Neural cell (in vitro differentiated cells): Measurements from ENCODE around the gene SULT1C2.

Experiments
- EZH2 ChIP-seq: fragments of 200-600, 300-800 bp; shearing (Covaris generic), sonication (generic); IDR thresholded peaks from 2 replicates; pipeline ENCODE4 v1.6.1; 2014; ENCODE audit warnings: antibody characterized with exemption, low read length, borderline replicate concordance, mild to moderate bottlenecking; ENCODE audit not compliant: insufficient read depth, poor library complexity, severe bottlenecking
- RAD21 ChIP-seq: fragments of 450-650 bp; conservative IDR thresholded peaks from 2 replicates; pipeline ENCODE4 v1.6.1; 2014; ENCODE audit warnings: antibody characterized with exemption, mild to moderate bottlenecking, moderate library complexity
- TF ChIP-seq, protein P1 (sequence below): fragments of 450-650 bp; IDR thresholded peaks from 2 replicates; pipeline ENCODE4 v1.5.1; 2014; ENCODE audit warnings: antibody characterized with exemption, mild to moderate bottlenecking, moderate library complexity; ENCODE audit not compliant: poor library complexity, severe bottlenecking

DNA sequence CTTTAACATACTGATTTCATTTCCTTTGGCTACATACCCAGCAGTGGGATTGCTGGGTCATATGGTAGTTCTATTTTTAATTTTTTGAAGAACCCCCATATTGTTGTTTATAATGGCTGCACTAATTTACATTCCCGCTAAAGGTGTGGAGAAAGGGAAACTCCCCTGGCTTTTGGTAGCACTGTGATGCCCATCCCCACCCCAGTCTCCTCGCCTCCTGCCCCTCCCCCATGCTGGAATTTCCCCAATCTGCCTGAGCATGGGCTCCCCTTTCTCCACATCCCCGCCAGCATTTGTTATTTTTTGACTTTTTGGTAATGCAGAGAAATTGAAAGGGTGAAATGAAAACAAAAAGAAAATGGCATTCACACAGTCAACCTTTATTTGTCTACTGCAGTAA is 59.1 kb downstream of the SULT1C2 start:
- TF ChIP-seq, protein P1, sequence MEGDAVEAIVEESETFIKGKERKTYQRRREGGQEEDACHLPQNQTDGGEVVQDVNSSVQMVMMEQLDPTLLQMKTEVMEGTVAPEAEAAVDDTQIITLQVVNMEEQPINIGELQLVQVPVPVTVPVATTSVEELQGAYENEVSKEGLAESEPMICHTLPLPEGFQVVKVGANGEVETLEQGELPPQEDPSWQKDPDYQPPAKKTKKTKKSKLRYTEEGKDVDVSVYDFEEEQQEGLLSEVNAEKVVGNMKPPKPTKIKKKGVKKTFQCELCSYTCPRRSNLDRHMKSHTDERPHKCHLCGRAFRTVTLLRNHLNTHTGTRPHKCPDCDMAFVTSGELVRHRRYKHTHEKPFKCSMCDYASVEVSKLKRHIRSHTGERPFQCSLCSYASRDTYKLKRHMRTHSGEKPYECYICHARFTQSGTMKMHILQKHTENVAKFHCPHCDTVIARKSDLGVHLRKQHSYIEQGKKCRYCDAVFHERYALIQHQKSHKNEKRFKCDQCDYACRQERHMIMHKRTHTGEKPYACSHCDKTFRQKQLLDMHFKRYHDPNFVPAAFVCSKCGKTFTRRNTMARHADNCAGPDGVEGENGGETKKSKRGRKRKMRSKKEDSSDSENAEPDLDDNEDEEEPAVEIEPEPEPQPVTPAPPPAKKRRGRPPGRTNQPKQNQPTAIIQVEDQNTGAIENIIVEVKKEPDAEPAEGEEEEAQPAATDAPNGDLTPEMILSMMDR: no peak
- TF ChIP-seq EZH2: no peak
- no peak for TF ChIP-seq RAD21
